HFFc6 (cell line): ENCODE measurements around the gene TEX54. TPM values are rescaled to one million over a fixed set of nuclear protein-coding genes. Genes with fewer than 3 reads are reported as not detected.

Source experiments
- DNase-seq: peaks from one replicate; pipeline ENCODE4 v3.0.0-alpha.2; 2018
- H3K27ac Mint-ChIP-seq: 2 replicates; pipeline ENCODE4 v1.8.0; 2020; ENCODE audit warnings: mild to moderate bottlenecking, mixed read lengths
- H3K27me3 Mint-ChIP-seq: 2 replicates; pipeline ENCODE4 v1.8.0; 2021; ENCODE audit warnings: mild to moderate bottlenecking, moderate library complexity, mixed read lengths; ENCODE audit not compliant: insufficient read depth
- H3K36me3 Mint-ChIP-seq: 2 replicates; pipeline ENCODE4 v1.8.0; 2021; ENCODE audit warnings: low read depth, mixed read lengths
- H3K4me1 Mint-ChIP-seq: 2 replicates; pipeline ENCODE4 v1.8.0; 2020; ENCODE audit warnings: low read depth, mixed read lengths
- H3K4me3 Mint-ChIP-seq: 2 replicates; pipeline ENCODE4 v1.8.0; 2020; ENCODE audit warnings: mild to moderate bottlenecking, moderate library complexity, mixed read lengths
- H3K9me3 Mint-ChIP-seq: 2 replicates; pipeline ENCODE4 v1.8.0; 2020; ENCODE audit warnings: mild to moderate bottlenecking, mixed read lengths
- microRNA-seq: library from miRNA; unstranded; fragments of <30 nt; microRNA quantifications from one replicate; pipeline ENCODE4, GENCODE V29; 2019
- total RNA-seq, 6 experiments: library from RNA; stranded (reverse); fragmentation: NEBNext Ultra II Directional; extraction: Animal tissue kit (Norgen Biotek cat#: 25700); gene quantifications; 2 replicates in 1 of 6; 3 replicates in 5 of 6; pipeline ENCODE4 v1.2.3, GENCODE V29; 2021
- TF ChIP-seq, protein P1 (sequence below): fragments of 200-600 bp; sonication (generic); IDR thresholded peaks from 2 replicates; pipeline ENCODE4 v1.5.0; 2021; ENCODE audit warnings: antibody characterized with exemption, mild to moderate bottlenecking

TEX54 gene
- total RNA-seq, 6 experiments from 2014 or later = not detected

DNA sequence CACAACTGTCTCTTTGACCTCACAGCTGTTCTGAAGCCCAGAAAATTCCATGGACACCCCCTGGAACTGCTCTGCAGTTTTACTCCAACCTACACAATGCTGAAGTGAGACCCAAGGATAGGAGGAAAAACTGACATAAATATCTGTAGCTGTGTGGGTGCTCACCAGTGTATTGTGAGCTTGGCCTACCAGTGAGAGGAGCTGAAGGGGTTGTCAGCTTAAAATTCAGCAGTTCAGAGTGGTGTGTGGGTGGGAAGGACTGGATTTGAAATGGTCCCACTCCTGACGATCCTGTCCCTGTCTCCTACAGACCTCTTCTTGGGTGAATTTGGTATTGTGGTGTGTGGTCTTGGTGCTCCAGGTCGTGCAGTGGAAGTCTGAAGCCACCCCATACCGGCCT lies 43.1 kb downstream of the TEX54 start:
- peaks cover 4% of the 10 kb centered on the region; the same call in 1 of the 2 replicates for H3K27me3 Mint-ChIP-seq
- TF ChIP-seq, protein P1, sequence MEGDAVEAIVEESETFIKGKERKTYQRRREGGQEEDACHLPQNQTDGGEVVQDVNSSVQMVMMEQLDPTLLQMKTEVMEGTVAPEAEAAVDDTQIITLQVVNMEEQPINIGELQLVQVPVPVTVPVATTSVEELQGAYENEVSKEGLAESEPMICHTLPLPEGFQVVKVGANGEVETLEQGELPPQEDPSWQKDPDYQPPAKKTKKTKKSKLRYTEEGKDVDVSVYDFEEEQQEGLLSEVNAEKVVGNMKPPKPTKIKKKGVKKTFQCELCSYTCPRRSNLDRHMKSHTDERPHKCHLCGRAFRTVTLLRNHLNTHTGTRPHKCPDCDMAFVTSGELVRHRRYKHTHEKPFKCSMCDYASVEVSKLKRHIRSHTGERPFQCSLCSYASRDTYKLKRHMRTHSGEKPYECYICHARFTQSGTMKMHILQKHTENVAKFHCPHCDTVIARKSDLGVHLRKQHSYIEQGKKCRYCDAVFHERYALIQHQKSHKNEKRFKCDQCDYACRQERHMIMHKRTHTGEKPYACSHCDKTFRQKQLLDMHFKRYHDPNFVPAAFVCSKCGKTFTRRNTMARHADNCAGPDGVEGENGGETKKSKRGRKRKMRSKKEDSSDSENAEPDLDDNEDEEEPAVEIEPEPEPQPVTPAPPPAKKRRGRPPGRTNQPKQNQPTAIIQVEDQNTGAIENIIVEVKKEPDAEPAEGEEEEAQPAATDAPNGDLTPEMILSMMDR = no peak
- peaks cover 60% of the 10 kb centered on the region for H3K4me1 Mint-ChIP-seq
- H3K36me3 Mint-ChIP-seq = peaks cover 28% of the 10 kb centered on the region
- H3K9me3 Mint-ChIP-seq = no peaks in the 10 kb centered on the region
- peak overlapping the region; percentile 94 for H3K4me3 Mint-ChIP-seq
- no peak for DNase-seq
- H3K27ac Mint-ChIP-seq = peak overlapping the region; percentile 95

DNA sequence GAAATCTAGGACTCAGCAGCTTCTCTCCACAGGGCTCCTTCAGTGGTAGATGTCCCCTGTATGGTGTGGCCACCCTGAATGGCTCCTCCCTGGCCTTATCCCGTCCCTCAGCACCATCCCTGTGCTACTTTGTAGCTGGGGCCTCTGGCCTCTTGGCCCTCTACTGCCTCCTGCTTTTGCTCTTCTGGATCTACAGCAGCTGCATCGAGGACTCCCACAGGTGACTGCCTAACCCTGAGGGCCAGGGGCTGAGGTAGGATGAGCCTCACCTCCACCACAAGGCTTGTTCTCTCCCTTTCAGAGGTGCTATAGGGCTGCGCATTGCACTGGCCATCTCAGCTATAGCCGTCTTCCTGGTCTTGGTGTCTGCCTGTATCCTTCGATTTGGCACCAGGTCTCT lies 43.6 kb downstream of the TEX54 start:
- peaks cover 22% of the 10 kb centered on the region for H3K36me3 Mint-ChIP-seq
- peaks cover 54% of the 10 kb centered on the region for H3K4me1 Mint-ChIP-seq
- H3K4me3 Mint-ChIP-seq = peak overlapping the region; percentile 94; the same call in 1 of the 2 replicates
- H3K9me3 Mint-ChIP-seq = no peaks in the 10 kb centered on the region
- DNase-seq = no peak
- peaks cover 4% of the 10 kb centered on the region; the same call in 1 of the 2 replicates for H3K27me3 Mint-ChIP-seq
- TF ChIP-seq, protein P1 = no peak
- H3K27ac Mint-ChIP-seq = peak overlapping the region; percentile 95

DNA sequence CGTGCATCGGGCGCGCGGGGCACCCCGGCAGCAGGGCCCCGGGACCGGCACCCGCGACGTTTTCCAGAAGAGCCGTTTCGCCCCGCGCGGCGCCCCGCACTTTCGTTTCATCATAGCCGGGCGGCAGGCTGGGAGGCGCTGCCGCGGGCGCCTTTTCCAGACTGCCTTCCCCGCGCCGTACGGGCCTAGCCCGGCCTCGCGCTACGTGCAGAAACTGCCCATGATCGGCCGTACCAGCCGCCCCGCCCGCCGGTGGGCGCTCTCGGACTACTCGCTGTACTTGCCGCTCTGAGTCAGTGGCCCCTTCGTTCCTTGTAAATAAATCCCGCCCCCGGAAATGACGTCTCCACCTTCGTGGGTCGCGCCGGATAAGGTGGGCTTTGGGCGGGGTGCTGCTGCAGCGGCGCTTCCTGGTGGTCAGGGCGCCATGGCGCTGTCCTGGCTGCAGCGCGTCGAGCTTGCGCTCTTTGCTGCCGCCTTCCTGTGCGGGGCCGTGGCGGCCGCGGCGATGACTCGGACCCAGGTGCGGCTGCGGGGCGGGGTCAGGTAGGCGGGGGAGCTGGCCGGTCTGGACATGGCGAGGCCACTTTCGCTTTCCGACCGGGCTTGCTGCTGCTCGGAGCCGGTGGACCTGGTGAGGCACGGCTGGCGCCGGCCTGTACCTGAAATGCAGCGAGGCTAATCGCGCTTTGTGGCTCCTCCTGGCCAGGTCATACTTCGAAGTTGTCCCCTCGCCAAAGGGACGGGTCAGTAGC lies 45.5 kb downstream of the TEX54 start, which contains the start of gene TMEM179B:
TMEM179B (plus strand) TSS at position 398 of the 755 bp plus-strand sequence; CDS start at position 428, 30 bp downstream.
- H3K9me3 Mint-ChIP-seq = no peaks in the 10 kb centered on the region
- peaks cover 4% of the 10 kb centered on the region; the same call in 1 of the 2 replicates for H3K27me3 Mint-ChIP-seq
- H3K4me3 Mint-ChIP-seq = peak within 1 kb of the TSS; percentile 94
- peaks cover 16% of the 10 kb centered on the region for H3K36me3 Mint-ChIP-seq
- TF ChIP-seq, protein P1 = no peak; the same call in 1 of the 2 replicates
- peak; percentile 97 for DNase-seq
- H3K27ac Mint-ChIP-seq = peak within 1 kb of the TSS; percentile 95
- H3K4me1 Mint-ChIP-seq = peaks cover 47% of the 10 kb centered on the region

DNA sequence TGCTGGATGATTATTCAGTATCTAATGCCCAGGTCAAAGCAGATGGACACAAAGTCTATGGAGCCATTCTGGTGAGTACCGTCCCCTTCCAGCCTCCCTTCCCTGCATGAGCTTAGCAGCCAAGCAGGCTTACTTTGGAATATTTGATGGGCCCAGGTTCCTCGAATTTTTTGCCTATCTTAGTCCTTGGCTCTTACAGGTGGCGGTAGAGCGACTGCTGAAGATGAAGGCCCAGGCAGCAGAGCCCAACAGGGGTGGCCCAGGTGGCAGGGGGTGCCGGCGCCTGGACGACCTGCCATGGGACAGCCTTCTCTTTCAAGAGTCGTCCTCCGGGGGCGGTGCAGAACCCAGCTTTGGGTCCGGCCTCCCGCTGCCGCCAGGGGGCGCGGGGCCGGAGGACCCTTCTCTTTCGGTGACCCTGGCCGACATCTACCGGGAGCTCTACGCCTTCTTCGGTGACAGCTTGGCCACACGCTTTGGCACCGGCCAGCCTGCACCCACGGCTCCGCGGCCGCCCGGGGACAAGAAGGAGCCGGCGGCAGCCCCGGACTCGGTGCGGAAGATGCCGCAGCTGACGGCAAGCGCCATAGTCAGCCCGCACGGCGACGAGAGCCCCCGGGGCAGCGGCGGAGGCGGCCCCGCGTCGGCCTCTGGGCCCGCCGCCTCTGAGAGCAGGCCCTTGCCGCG lies 46.2 kb downstream of the TEX54 start:
- Mint-ChIP-seq H3K4me3 (peak overlapping the region; percentile 87), H3K4me1 (peaks cover 44% of the 10 kb centered on the region), H3K36me3 (peaks cover 13% of the 10 kb centered on the region), H3K27me3 (peaks cover 4% of the 10 kb centered on the region), H3K9me3 (no peaks in the 10 kb centered on the region), H3K27ac (peak overlapping the region; percentile 74)
- DNase-seq = peak; percentile 65
- TF ChIP-seq, protein P1 = peak; percentile 94

DNA sequence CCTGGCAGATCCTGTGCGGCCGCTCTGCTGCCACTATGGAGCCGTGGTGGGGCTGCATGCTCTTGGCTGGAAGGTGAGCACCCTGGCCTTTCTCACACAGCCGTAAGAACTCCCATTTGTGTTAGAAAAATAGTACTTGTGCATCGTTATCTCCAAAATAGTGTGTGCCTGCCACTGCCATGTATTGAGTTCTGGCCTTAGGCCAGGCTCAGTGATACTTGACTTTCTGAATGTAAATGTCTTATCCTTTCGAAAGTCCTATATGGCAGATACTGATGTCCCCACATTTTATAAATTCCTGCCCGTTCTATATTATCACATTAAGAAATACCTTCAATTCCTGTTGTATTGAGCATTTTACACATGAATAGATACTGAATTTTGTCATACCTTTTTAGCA lies 49.9 kb downstream of the TEX54 start:
- DNase-seq = no peak

More for the DNA sequence above, 49.9 kb downstream of the TEX54 start:
- TF ChIP-seq, protein P1 = no peak
- Mint-ChIP-seq H3K27me3 (peaks cover 3% of the 10 kb centered on the region), H3K9me3 (no peaks in the 10 kb centered on the region), H3K36me3 (no peaks in the 10 kb centered on the region), H3K4me1 (peaks cover 12% of the 10 kb centered on the region), H3K4me3 (no peak overlapping the region), H3K27ac (no peak overlapping the region)

Small RNA genes within 50 kb of the gene (microRNA-seq; reads per million reads assigned to microRNA genes)
- gene MIR6514 (3.9 reads per million), gene MIR6748 (not detected)

Other genes with a start within 250 kb of the TEX54 start
- gene TUT1, start 241.3 kb downstream of the TEX54 start, total RNA-seq = 10 to 100 TPM; 14.6 to 18.0 (median 16.9) TPM
- 100 to 1,000 TPM in 2 of 6 experiments, 10 to 100 TPM in 4; 89.6 to 106 (median 95.8) TPM for gene MTA2, start 231.0 kb downstream of the TEX54 start, total RNA-seq
- gene EML3, start 220.1 kb downstream of the TEX54 start, total RNA-seq = 10 to 100 TPM; 32.5 to 39.6 (median 36.4) TPM
- 1 to 10 TPM; 2.3 to 4.8 (median 3.2) TPM for gene ROM1, start 219.6 kb downstream of the TEX54 start, total RNA-seq
- gene B3GAT3, start 210.9 kb downstream of the TEX54 start, total RNA-seq = 10 to 100 TPM; 57.9 to 93.2 (median 63.0) TPM
- 100 to 1,000 TPM; 331 to 450 (median 416) TPM for gene GANAB, start 186.2 kb downstream of the TEX54 start, total RNA-seq
- gene INTS5, start 179.5 kb downstream of the TEX54 start, total RNA-seq = 10 to 100 TPM; 19.1 to 26.6 (median 23.3) TPM
- 10 to 100 TPM; 56.1 to 74.6 (median 64.8) TPM for gene C11orf98, start 167.6 kb downstream of the TEX54 start, total RNA-seq
- 10 to 100 TPM; 12.3 to 23.6 (median 17.2) TPM for gene CSKMT, start 167.5 kb downstream of the TEX54 start, total RNA-seq
- gene UQCC3, start 161.2 kb downstream of the TEX54 start, total RNA-seq = 10 to 100 TPM in 5 of 6 experiments, 1 to 10 TPM in 1; 9.8 to 14.2 (median 11.3) TPM
- 1 to 10 TPM; 2.8 to 4.5 (median 3.7) TPM for gene LBHD1, start 160.6 kb downstream of the TEX54 start, total RNA-seq
- 100 to 1,000 TPM in 3 of 6 experiments, 10 to 100 TPM in 3; 85.2 to 114 (median 96.5) TPM for gene UBXN1, start 153.8 kb downstream of the TEX54 start, total RNA-seq
- 1 to 10 TPM; 1.2 to 4.0 (median 1.4) TPM for gene LRRN4CL, start 143.3 kb downstream of the TEX54 start, total RNA-seq
- 10 to 100 TPM; 50.7 to 67.4 (median 56.8) TPM for gene BSCL2, start 125.4 kb downstream of the TEX54 start, total RNA-seq
- gene GNG3, start 125.2 kb downstream of the TEX54 start, total RNA-seq = not detected
- gene HNRNPUL2, start 105.4 kb downstream of the TEX54 start, total RNA-seq = 10 to 100 TPM; 34.5 to 44.6 (median 41.6) TPM
- gene TTC9C, start 104.4 kb downstream of the TEX54 start, total RNA-seq = 10 to 100 TPM; 46.2 to 52.7 (median 50.0) TPM
- gene ZBTB3, start 78.7 kb downstream of the TEX54 start, total RNA-seq = 10 to 100 TPM in 1 of 6 experiments, 1 to 10 TPM in 5; 7.9 to 10.8 (median 8.9) TPM
- gene POLR2G, start 71.3 kb downstream of the TEX54 start, total RNA-seq = 10 to 100 TPM; 77.6 to 83.8 (median 81.4) TPM
- 10 to 100 TPM in 5 of 6 experiments, 1 to 10 TPM in 1; 9.9 to 12.7 (median 10.6) TPM for gene TAF6L, start 61.4 kb downstream of the TEX54 start, total RNA-seq
- 10 to 100 TPM; 47.2 to 66.3 (median 52.7) TPM for gene TMEM179B, start 45.4 kb downstream of the TEX54 start, total RNA-seq
- gene TMEM223, start 40.8 kb downstream of the TEX54 start, total RNA-seq = 10 to 100 TPM; 12.8 to 15.0 (median 13.6) TPM
- 10 to 100 TPM; 51.5 to 57.7 (median 55.0) TPM for gene NXF1, start 27.4 kb downstream of the TEX54 start, total RNA-seq
- gene STX5, start 790 bp downstream of the TEX54 start, total RNA-seq = 10 to 100 TPM; 41.4 to 54.6 (median 47.8) TPM
- 10 to 100 TPM; 37.4 to 49.2 (median 41.0) TPM for gene WDR74, start 6.7 kb upstream of the TEX54 start, total RNA-seq
- 100 to 1,000 TPM; 140 to 206 (median 180) TPM for gene SLC3A2, start 48.1 kb upstream of the TEX54 start, total RNA-seq
- gene CHRM1, start 88.5 kb upstream of the TEX54 start, total RNA-seq = not detected
- gene SLC22A6, start 152.1 kb upstream of the TEX54 start, total RNA-seq = not detected
- not detected for gene SLC22A8, start 183.0 kb upstream of the TEX54 start, total RNA-seq